Mesenteric fat pad (tissue), 1 donor: ENCODE measurements around the gene SCFD2. TPM values are rescaled to one million over a fixed set of nuclear protein-coding genes. Genes with fewer than 3 reads are reported as not detected.
"Not testable (repeated sequence)": the region's sequence is repeated elsewhere in the genome, so short reads cannot be mapped to it uniquely, and the experiment has no call there.

Experiments used
- DNase-seq: peaks from one replicate; pipeline ENCODE4 v3.0.0-alpha.2; 2020; ENCODE audit warnings: low spot score
- total RNA-seq: library from RNA; stranded (reverse); fragmentation: NEBNext Ultra II Directional; extraction: Animal tissue kit (Norgen Biotek cat#: 25700); gene quantifications from one replicate; pipeline ENCODE4 v1.2.1, GENCODE V29; 2021
- donor health status: DM: yes; HTN: yes; CAD: no.

SCFD2 gene
- total RNA-seq, 1 donor from 2014 or later, result 23.3 TPM

DNA sequence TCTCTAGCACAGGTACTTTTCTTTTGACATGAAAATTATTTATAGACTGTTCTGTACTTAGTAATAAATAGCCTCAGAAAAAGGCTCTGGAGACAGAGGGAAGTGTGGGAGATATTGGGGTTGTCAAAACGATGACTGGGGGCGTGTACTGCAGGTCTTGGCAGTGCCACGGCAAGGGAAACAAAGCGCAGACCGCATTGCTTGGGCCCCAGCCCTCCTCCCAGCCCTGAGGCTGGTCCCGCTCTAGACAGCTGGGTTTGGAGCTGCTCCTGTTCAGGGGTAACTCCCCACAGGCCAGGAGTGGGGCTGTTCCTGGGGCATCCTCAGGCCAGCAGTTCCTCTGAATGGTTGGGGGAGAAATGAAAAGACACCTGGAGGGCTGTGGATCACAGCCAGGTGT, 372.1 kb downstream of the SCFD2 start:
- DNase-seq, result no peak

DNA sequence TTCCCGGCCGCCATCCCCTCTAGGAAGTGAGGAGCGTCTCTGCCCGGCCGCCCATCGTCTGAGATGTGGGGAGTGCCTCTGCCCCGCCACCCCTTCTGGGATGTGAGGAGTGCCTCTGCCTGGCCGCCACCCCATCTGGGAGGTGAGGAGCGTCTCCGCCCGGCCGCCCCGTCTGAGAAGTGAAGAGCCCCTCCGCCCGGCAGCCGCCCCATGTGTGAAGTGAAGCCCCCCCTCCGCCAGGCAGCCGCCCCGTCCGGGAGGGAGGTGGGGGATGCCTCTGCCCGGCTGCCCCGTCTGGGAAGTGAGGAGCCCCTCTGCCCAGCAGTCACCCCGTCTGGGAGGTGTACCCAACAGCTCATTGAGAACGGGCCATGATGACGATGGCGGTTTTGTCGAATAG, 373.3 kb downstream of the SCFD2 start:
- not testable (repeated sequence) for DNase-seq

DNA sequence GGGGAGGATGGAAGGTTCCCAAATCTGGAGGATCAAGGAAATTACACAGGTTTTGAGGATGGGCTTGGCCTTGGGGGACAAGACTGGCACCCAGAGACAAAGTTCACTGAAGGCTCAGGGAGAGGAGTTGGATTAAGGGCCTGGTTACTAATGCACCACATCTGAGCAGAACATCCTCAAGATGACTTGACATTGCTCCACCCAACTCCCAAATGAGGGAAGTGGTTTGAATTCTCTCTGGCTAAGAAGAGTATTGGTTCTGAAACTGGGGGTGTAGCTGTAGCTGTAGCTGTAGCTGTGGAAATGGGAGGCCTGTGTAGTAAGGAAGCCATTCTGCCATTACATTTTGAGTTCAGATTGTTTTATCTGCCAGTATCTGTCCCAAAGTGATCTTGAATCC, 374.4 kb downstream of the SCFD2 start:
- DNase-seq, result no peak

DNA sequence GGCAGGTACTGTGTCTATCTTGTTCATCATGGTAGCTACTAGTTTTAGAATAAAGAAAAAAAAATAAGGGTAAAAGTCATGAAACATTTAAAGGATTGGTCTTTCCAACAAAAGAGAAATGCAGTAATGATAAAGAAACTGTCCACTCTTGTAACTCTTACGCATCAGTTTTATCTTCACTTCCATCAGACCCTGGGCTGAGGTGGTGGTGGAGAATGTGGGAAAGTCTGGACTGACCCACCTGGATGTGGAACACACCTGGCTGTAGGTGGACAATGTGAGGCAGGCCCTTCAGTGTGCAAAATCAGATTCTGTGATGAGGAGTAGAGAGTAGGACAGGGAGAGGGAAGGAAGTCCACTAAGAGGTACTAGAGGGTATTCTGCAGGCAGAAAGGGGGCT, 375.2 kb downstream of the SCFD2 start:
- DNase-seq, result no peak

DNA sequence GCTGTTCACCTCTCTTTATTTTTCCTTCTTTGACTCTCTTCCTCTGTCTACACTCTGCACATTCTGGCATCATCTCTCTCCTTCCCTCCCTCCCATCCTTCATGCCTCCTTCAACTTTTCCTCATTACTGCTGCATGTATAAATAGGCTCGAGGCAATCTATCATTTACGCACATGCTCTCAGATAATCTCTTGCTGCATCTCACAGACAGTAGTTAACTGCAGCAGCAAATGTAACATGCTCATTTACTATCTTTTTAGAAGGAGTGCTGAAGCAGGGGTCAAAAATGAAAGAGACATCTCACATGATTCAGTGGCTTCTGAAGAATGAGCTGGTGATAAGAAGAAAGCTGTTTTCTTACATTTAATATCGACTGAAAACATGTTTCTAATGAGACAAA, 376.0 kb downstream of the SCFD2 start:
- no peak for DNase-seq

DNA sequence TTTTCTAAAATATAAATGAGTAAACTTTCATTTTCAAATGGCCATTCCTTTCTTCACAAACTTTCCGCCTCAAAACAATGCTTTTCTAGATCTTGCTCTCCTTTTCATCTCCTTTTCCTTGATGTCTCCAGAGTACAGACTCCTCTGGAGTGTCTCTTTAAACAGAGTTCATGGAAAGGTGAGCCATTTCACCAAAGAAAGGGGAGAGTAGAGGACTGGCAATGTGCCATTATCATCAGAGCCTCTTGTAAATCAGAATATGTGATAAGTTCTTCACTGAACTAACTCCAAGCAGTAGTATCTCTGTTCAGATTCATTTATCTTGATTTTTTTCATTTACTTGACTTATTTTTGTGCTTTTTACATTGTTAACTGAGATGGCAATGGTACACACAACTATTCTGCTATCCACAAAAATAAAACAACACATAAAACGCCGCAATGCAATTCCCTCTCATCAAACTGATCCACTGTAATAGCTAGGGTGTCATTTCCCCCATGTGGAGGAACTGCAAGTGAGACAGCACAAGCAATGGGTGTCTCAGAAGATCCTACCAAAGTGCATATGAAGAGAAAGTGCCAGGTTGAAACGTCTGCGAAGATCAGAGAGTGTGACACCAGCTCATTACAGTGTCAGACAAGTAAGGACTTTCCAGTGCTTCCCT, 378.3 kb downstream of the SCFD2 start:
- no peak for DNase-seq

DNA sequence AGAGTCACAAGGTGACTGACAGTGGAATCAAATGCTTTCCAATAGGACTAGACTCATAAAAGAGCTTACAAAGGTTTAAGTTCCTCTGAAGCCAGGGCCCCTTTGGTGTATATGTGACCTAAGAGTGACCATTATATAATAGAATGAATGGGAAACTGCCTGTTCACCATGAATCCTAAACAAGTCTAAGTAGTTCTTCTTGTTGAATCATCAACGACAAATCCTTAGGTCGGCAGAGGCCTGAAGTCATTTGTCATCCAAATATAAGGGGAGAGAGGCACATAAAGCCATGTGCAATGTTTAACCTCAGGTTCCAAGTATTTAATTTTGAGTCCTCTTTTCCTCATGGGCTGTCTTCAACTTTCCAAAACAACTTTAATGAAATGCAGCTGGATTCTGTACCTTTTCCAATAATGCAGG, 381.4 kb downstream of the SCFD2 start:
- no peak for DNase-seq

DNA sequence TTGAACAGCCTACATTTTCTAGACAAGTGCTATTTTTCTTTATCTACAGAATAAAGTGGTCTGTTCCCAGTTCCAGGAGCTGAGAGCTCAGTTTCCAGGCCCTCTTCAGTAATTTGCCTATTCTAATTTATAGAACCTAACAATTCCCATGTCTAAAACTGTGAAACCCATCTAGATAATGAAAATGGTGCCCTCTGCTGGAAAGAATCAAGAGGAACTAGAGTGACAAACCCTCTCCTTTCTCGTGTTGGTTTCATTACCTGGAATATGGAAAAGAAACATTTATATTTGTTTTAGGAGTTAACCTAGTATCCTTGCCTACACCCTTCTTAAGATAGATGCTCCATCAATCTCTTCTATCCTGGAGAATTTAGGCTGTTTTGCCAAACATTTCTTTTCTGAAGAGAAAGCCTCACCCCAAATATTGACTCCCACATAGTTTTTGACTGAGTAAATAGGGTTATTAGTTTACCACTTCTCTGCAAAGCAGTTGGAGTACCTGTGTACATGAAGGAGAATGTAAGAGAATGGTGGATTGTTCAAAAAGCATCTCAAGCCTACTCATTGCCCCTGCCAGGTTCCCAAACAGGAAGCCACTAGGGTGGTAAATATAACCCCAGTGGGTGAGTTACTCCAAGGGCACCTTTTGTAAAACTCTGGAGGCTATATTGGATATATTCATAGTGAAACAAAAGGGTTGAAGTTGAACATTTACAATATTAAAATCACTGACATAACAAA, 382.1 kb downstream of the SCFD2 start:
- no peak for DNase-seq

DNA sequence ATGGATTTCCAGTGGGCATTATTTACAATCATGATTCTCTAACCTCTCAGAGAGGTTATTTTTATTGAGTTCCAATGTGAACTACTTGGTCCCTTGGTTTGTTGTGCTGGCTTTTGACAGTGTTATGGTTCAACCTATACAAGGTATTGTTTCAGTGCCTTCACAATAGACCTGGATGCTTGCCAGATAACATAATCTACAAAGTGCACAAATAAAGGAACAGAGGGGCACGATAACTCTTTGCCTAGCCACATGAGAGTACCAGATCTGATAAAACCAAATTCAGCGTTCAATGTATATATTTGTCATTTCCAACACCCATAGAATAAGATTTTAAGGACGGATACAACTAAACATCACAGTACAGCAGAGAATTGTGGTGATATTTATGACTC, 382.9 kb downstream of the SCFD2 start:
- DNase-seq, result no peak

DNA sequence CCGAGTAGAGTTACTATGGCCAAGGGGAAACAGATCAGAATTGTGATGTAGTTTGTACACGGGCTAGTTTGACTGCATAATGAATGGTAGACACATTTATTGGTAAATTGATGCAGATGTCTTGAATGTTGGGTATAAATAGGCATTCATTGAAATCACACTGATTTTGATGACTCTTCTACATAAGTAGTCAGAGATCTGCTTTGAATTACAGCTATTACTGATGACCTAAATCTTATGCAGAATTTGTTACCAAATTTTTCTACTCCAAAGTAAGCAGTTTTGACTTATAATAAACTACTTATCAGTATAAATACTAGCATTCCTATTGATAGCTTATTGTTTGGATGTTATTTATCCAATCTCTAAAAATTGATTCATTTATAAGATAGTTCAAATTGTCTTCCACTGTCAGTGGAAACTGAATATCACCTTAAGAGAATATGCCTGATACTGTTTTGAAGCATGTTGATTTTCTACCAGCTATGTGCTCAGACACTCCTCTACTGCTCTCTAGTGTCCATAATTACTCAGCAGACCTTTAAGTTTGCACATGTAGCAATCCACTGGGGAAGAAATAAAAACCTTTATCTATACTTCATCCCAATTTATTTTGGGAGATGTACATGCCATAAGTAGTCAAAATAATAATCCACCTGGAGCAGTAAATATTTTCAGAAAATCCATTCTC, 383.5 kb downstream of the SCFD2 start:
- no peak for DNase-seq

DNA sequence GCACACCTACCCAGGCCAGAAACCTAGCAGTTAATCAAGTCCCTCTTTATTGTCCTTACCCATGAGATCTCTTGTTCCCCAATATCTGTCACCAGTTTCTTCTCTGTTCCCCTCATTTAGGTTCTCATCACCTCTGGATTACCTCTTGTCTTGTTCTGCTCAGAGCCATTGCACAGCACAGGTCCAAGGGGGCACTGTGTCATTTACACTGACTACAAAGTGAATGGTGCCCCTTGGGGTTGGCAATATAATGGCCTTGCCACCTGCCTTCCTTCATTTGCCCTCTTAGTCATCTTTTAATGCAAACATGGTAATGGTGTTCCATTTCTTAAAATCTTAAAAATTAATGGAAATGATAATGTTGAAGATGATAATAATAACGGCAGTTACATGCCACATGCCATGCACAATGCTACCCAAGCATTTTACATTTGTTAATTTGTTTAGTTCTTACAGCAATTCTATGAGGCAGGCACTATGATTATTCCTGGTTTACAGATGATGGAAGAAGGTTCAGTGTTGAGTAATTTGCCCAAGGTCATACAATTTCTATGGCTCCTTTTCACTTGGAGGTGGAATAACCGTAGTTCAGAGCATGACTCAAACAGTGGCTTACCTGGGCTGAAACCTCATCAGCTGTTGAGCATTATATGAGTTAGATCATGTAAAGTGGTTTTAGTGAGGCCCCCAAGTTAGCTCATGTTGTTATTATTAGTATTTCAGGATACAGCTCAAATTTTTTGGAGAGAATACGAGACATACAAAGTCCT, 385.9 kb downstream of the SCFD2 start:
- DNase-seq, result no peak

DNA sequence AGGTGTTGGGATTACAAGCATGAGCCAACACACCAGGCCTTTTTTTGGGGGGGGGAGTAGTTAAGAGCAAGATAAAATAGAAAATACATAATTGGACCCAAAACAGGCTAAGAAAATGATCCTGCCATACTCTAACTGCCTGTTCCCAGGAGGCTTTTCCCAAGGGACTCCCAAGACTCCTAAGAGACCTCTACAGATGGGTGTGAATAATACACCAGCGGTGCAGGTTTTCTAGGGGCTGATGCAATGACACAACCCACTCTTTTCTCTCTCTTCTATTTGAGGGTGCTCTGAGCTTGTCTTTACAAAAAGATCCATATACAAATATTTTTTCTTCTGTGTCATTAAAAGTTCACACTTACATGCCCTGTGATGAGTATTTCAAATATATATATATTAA, 386.8 kb downstream of the SCFD2 start:
- DNase-seq, result no peak

DNA sequence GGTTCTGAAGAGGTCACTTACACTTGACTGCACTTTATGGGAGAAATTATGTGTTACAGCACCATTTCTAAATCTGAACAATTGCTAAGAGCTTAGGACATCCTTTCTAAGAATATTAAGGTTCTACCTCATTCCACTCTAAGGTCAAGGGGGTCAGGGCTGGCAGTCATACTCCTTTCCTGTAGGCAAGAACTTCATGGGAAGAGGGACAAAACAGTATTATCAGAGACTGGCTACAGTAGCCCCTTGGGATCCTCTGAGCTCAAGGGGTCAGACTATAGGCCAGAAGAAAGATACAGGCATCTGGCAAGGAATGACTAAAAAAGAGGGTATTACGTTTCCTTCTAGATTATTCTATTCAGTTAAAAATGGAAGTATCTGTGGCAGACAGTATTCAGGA, 388.6 kb downstream of the SCFD2 start:
- no peak for DNase-seq

DNA sequence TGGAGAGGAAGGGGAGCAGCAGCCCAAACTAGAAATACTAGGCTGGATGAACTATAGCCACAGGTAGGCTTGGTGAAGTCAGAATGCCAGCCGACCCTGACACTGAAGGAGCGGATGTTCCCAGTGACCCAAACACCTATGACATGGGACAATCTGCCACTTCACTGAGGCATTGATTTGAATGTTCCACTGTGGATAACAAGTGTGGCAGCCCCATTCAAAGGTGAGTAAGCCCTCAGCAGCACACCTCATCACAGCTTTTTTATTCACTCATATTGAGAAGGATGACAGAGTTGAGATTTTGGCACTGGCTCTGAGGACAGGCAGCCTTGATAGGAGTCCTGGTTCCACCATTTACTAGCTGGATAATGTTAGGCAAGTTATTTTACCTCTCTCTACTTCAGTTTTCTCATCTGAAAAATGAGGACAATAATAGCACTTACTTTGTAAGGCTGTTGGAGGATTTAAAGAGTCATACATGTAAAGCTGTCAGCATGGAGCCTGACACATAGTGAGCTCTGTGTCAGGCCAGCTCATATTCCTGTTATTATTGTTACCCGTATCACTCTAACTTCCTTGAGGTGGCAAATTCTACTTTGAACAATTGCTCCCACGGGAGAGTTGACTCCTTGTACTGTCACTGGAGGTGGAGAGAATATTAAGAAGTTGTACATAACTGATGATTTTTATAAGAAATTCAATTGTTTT, 389.2 kb downstream of the SCFD2 start:
- DNase-seq, result no peak

DNA sequence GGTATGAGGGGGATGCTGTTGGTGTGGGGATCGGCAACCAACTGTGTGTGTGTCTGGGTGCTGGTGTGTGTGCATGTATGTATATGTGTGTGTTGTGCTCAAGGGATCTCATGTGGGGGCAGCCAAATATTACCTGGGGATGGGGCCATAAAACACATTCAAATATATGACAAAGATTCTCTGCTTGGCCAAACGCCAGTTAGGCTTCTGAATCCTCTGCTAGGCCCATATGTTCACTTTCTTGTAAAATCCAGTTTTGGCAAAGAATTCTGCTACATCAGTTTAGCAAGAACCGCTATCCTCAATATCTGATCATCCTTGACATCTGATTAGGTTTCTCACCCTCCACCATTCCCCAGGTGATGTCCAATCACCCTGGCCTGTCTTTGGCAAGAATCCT, 397.2 kb downstream of the SCFD2 start:
- no peak for DNase-seq

DNA sequence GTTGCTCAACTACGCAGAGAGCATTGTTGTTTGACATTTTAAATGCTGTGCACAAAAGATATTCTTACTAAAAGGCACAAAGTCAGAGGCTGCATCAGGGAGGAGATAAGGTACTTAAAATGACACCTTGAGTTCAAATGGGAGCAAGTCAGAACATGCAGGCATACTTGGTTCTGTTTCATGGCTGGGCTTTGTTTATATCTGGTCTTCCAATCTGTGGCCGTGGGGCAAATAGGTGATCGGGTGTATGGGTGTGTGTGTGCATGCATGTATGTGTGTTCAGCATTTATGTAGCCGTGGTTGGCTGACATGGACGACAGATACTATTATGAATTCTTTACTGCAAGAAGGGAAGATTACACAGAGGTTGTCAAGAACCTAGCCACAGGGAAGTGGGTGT, 397.6 kb downstream of the SCFD2 start:
- no peak for DNase-seq

DNA sequence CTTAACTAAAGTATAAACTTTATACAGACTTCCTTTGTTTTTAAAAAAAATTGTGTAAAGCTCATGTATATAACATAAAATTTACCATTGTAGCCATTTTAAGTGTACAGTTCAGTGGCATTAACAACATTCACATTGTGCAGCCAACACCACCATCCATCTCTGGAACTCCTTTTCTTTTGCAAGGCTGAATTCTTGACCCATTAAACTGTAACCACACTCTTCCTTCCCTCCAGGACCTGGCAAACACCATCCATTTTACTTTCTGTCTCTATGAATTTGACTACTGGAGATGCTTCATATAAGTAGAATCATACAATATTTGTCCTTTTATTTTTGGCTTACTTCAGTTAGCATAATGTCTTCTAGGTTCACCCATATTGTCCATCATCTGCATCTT, 399.1 kb downstream of the SCFD2 start:
- DNase-seq, result no peak

DNA sequence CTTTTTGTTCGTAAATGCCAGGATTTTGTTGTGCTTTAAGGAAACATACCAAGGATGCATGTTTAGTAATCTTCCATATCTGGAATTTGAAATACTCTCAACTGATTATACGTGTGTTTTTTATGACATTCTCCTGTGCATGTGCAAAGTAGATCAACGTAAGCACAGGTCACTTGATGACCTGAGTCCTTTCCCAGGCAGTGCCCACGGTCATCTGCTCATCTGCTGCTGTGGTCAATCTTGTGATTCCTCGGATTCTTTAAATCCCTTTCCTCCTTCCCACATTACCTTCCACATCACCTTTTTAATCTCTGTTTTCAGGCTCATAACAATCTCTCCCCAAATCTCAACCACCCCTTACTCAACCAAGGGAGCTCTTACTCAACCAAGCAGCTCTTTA, 399.7 kb downstream of the SCFD2 start:
- DNase-seq, result no peak

DNA sequence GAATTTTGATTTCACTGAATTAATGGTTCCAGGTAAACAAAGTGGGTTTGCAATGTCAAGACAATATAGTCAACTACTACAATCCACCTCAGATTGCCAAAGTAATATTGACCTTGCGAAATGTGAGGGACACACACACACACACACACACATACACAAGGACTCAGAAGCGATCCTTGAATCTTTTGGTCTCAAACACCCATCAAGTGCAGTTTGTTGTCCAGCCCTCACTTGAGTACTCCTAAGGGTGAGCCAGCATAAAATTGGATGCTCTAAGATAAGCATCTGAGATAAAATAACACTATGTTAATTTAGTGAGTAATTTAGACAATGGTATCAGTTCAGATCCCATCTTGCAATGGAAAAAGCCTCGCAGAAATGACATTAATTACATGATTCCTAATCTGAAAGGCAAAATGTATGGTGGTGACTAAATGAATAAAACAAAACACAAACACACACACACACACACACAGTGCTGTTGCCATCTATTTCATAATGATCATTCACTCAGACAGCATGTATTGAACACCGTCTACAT, 401.2 kb downstream of the SCFD2 start:
- no peak for DNase-seq

DNA sequence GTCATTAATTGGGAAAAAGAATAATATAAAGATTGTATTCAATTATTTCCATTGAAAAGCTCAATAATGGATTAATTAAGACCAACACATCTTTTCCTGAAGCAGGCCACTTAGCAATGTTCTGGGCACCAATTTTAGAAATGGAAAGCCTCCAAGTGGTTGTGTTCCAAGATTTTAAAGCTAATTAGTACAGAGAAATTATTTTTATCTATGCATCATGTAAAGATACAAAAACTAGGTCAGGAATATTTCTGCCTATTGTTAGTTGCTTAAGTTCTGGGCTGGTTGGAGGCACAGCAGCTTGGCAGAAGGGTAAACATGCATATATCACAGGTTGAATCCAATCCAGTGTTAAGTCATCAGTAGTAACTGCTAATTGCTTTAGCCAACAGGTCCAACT, 401.9 kb downstream of the SCFD2 start:
- no peak for DNase-seq

DNA sequence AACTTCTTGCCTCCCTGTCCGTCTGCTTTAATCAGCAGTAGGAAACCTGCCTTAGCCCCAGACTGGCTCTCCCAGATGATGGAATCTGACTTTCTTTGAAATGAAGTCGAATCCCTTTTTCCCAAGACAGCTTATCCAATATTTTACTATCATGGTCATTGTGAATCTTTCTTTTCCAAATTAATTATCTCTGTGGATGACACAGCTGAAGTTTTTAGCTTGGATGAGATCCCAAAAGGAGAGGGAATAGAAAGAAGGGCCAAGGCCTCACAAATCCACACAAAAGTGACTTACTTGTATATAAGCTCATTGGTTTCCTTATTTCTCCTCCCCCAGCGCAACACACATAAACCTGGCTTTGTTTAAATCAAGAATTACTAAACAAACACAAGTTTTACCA, 403.1 kb downstream of the SCFD2 start:
- DNase-seq, result no peak
